NCI-H1436 treated with DMSO at 0.1 percent for 48 hours (cell line): Measurements from ENCODE around the gene ACTMAP.

Experiments
- DNase-seq: peaks from one replicate; lab custom pipeline; 2025; lab: John Stamatoyannopoulos, UW

The ACTMAP gene

GRCh38 chr19:40693896-40694295 lies 56.4 kb downstream of the ACTMAP start:
- no peak for DNase-seq

DNA sequence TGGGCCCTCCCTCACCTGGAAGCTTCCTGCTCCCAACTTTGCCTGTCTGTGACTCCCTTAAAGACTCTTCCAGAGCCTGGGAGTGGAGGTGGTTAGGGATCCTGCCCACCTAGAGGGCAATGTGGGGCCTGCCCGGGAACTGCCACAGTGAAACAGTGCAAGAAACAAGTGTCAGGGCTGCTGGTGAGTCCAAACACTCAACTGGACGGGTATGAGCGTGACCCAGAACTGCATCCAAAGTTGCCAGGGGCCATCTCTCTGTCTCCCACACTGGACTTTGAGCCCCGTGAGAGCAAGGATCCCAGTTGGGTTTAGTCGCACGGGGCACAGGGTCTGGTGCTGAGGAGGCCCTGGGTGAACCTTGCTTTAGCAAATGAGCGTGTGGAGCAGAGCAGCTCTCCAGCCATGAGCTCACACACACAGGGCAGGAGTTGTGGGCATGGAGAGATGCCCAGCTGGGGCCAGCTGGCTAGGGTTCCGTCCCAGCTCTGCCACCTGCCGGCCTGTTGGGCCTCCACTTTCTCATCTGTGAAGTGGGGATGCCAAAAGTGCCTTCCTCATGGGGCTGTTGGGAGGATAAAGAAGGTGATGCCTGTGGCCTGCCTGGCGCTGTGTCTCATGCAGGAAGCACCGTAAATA lies 57.0 kb downstream of the ACTMAP start:
- no peak for DNase-seq

DNA sequence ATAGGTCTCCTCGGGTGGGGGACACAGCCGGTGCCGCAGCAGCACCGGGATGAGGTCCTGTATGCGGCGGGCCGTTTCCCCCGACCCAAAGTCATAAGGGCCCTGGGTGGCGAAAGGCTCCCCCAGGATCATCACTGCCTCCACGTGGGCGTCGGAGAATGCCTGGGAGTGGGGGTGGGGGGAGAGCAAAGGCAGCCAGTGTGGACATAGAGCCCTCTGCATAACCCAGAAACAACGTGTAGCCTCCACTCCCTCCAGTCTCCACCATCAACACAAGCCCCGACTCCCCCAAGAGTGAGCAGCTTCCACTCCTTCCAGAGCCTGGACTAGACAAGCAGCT lies 58.1 kb downstream of the ACTMAP start:
- DNase-seq: no peak

DNA sequence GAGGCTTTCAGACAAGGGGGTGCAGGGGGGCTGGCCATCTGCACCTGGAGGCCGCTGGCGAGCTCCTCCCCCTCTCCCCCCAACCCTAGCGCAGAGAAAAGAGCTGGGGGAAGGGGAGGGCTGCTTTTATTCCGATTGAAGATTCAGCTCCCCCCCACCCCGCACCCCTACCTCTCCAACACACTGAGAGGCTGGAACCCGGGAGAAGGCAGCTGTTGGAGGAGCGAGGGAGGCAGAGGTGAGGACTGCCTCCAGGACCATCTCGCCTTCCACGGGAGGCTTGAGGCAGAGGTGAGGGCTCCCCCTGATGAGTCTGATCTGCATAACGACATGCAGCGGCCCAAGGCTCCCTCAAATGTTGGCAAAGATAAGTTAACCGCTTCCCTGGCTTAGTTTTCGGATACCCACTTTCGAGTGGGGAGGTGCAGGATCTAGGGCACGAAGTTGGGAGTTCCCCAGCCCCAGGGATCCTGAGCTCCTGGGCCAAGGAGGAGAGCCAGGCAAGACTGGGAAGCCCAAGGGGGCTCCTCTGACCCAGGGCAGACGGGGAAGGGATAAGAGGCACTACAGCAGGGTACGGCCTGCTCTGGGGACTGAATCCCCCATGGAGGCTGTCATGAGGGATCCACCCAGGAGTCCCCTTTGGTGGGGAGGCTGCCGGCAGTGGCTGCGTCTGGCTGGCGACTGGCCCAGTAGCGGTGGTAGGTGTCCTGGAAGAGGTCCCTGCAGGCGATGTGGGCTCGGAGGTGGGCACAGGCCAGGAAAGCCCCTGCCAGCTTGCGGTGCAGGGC lies 58.7 kb downstream of the ACTMAP start:
- no peak for DNase-seq
